Spleen (tissue), 7 donors: ENCODE measurements around the gene WDFY2.

Experiments
- POLR2A ChIP-seq, 3 donors: fragments of 450-650 bp; IDR thresholded peaks; one replicate each; pipeline ENCODE4 v1.5.1; 2017; ENCODE audit warnings: antibody characterized with exemption in 3 of 3, mild to moderate bottlenecking in 1 of 3
- POLR2AphosphoS5 ChIP-seq, 3 donors: sonication (generic); formaldehyde crosslinking; IDR thresholded peaks; one replicate each; pipeline ENCODE4 v1.5.1; 2017; ENCODE audit warnings: antibody characterized with exemption in 3 of 3
- TF ChIP-seq, protein P1 (sequence below), 11 experiments: fragments of 200-600 bp in 7 of 11; fragments of 450-650 bp in 4 of 11; sonication (generic) in 4 of 11; IDR thresholded peaks in 8 of 11; conservative IDR thresholded peaks in 3 of 11; 1 replicate in 7 of 11; 2 replicates in 4 of 11; pipeline versions ENCODE4 v1.4.0 to v1.8.0; 2016 to 2021; ENCODE audit warnings: antibody characterized with exemption in 11 of 11, inconsistent platforms in 4 of 11, mild to moderate bottlenecking in 1 of 11
- donor health status: DM: no; HTN: no; CAD: no; lungs with moderate emphysema.
- donor health status: DM: no; HTN: no; CAD: no.
- donor health status: DM: no; HTN: no; CAD: no.

DNA sequence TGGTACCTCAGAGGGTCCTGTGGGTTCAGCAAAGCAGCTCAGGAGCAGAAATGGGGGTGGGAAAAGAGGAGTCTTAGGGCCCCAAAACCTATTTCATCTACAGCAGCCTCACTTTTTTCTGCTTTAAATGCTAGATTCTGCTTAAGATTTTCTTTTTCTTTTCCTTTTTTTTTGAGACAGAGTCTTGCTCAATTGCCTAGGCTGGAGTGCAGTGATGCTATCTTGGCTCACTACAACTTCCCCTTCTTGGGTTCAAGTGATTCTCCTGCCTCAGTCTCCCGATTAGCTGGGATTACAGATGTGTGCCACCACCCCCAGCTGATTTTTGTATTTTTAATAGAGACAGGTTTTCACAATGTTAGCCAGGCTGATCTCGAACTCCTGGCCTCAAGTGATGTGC is 30.7 kb upstream of the WDFY2 start:
- TF ChIP-seq, protein P1, sequence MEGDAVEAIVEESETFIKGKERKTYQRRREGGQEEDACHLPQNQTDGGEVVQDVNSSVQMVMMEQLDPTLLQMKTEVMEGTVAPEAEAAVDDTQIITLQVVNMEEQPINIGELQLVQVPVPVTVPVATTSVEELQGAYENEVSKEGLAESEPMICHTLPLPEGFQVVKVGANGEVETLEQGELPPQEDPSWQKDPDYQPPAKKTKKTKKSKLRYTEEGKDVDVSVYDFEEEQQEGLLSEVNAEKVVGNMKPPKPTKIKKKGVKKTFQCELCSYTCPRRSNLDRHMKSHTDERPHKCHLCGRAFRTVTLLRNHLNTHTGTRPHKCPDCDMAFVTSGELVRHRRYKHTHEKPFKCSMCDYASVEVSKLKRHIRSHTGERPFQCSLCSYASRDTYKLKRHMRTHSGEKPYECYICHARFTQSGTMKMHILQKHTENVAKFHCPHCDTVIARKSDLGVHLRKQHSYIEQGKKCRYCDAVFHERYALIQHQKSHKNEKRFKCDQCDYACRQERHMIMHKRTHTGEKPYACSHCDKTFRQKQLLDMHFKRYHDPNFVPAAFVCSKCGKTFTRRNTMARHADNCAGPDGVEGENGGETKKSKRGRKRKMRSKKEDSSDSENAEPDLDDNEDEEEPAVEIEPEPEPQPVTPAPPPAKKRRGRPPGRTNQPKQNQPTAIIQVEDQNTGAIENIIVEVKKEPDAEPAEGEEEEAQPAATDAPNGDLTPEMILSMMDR (IDR thresholded peaks at IDR 0.05 in 8 of 11, conservative IDR thresholded peaks at IDR 0.05 in 3 of 11), result no peak
- TF ChIP-seq POLR2AphosphoS5 (IDR thresholded peaks at IDR 0.05) (no peak), POLR2A (IDR thresholded peaks at IDR 0.05) (no peak)
